ENCODE results near the gene PRRC2B.
"Not testable (repeated sequence)": the region's sequence is repeated elsewhere in the genome, so short reads cannot be mapped to it uniquely, and the experiment has no call there.

Gene PRRC2B

DNA sequence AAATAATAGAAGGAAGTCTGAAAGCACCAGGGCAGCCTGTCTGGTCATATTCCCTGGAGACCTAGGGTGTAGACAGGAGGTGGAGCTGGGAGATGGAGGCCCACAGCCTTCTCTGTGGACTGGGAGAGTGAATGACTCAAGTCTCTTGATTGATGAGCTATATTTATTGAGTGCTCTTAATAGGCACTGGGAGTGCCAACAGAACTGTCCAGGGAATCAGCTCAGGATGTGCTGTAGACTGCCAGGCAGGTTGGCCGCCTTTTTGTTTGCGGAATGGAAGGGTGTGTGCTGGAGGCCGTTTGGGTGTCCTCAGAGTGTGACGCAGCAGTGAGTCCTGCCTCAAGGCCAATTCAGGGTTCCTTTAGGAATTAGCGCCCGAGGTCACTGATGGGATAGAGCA lies 75.5 kb downstream of the PRRC2B start:
- DNase-seq = no peak

DNA sequence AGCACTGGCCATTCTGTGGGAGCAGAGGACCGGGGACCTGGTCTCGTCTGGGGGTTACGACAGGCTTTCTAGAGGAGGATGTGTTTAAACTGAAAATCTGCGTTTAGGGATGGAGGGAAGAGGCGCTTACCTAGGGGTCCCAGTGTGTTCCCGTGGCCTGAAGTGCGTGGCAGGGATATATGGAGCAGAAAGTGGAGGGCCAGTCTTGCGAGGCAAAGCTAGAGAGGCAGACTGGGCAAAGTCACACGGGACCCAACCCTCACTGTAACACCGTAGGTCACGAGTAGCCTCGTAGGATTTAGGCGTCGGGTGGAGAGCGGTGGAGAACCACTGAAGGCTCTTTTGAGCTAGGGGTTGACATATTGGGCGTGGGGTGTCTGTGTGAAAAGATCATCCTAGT lies 76.1 kb downstream of the PRRC2B start:
- no peak for DNase-seq

DNA sequence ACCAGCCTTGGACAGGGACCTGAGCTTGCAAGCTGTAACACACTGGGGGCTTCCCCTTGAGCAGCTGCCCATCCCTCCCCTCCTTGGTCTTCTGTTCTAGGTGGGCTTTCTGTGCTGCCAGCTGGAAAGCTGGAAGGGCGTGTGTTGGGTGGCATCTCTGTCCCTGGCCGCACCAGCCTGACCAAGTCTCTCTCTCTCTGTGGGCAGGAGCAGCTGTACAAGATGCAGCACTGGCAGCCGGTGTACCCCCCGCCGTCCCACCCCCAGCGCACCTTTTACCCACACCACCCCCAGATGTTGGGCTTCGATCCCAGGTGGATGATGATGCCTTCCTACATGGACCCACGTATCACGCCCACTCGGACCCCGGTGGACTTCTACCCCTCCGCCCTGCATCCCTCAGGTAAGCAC lies 76.7 kb downstream of the PRRC2B start:
- DNase-seq = no peak

DNA sequence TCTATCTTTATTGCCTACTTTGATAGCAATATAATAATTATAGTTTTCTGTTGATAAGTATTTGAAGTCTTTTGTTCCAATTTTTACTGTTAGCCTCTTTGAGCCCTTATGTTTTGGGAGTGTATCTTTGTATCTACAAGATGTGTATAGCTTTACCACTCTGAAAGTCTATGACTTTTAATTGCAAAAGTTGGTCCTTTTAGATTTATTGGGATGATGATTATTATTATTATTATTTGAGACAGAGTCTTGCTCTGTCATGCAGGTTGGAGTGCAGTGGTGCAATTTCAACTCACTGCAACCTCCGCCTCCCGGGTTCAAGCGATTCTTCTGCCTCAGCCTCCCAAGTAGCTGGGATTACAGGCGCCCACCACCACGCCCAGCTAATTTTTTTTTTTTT lies 78.2 kb downstream of the PRRC2B start:
- not testable (repeated sequence) for DNase-seq

DNA sequence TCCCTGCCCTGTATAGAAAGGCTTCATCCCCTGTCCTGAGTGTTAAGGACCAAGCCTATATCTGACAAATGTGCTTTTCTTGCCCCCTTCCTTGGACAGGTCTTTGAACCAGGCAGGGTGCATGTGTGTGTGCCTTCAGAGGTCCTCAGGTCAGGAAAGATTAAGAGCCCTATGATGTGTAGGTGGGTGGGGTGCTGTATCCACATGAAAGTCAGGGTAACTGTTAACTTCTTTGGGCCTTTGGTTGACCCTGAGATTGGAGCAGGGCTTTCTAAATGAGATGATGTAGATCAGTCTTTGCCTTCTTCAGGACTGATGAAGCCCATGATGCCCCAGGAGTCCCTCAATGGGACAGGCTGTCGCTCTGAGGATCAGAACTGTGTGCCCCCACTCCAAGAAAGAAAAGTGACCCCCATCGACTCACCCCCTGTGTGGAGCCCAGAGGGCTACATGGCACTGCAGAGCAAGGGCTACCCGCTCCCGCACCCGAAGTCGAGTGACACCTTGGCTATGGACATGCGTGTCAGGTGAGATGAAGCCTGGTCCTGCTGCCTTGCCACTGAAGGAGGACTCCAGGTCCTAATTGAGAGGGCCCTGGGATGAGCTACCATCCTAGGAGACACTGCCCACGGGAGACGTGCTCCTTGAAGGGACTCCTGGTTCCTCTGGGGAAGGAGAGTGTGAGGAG lies 79.5 kb downstream of the PRRC2B start:
- DNase-seq = no peak

DNA sequence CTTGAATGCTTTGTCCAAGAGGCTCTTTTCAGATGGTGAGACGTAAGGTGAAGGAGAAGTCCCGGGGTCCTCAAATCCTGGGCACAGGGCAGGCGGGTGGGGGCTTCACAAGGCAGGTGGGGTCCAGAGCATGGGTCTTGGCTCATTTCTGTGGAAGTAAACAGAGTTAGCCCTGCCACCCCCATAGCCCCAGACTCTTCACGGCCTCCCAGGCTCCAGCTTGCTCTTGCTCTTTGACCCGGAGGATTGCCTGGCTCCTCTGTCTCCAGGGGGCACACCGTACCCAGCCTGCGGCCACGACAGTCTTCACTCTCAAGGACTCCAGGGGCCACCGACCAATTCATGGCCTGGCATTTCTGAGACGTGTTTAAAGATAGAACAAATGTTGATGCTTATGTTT lies 80.0 kb downstream of the PRRC2B start:
- DNase-seq = no peak

DNA sequence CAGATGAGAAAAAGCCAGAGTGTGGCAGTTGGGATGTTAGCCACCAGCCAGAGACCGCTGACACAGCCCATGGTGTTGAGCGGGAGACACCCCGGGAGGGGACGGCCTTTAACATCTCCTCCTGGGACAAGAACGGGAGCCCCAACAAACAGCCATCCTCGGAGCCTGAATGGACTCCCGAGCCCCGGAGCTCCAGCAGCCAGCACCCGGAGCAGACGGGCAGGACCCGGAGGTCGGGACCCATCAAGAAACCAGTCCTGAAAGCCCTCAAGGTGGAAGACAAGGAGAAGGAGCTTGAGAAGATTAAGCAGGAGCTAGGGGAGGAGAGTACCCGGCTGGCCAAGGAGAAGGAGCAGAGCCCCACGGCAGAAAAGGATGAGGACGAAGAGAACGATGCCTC lies 80.8 kb downstream of the PRRC2B start:
- no peak for DNase-seq

DNA sequence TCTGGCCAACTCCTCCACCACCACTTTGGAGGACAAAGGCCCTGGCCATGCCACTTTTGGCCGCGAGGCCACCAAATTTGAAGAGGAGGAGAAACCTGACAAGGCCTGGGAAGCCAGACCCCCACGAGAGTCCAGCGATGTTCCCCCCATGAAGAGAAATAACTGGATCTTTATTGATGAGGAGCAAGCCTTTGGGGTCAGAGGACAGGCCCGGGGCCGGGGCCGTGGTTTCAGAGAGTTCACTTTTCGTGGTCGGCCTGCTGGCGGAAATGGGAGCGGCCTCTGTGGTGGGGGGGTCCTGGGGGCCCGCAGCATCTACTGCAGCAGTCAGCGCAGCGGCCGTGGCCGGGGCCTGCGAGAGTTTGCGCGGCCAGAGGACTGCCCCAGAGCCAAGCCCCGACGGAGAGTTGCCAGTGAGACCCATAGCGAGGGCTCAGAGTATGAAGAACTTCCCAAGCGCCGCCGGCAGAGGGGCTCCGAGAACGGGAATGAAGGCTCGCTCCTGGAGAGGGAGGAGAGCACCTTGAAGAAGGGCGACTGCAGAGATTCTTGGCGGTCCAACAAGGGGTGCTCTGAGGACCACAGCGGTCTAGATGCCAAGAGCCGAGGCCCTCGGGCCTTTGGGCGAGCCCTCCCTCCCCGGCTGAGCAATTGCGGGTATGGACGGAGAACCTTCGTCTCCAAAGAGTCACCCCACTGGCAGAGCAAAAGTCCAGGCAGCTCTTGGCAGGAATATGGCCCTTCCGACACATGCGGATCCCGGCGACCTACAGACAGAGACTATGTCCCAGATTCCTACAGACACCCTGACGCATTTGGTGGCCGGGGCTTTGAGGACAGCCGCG lies 81.4 kb downstream of the PRRC2B start:
- peak in 7 of 56 donors; percentile 10 to 55 (median 32) for DNase-seq

DNA sequence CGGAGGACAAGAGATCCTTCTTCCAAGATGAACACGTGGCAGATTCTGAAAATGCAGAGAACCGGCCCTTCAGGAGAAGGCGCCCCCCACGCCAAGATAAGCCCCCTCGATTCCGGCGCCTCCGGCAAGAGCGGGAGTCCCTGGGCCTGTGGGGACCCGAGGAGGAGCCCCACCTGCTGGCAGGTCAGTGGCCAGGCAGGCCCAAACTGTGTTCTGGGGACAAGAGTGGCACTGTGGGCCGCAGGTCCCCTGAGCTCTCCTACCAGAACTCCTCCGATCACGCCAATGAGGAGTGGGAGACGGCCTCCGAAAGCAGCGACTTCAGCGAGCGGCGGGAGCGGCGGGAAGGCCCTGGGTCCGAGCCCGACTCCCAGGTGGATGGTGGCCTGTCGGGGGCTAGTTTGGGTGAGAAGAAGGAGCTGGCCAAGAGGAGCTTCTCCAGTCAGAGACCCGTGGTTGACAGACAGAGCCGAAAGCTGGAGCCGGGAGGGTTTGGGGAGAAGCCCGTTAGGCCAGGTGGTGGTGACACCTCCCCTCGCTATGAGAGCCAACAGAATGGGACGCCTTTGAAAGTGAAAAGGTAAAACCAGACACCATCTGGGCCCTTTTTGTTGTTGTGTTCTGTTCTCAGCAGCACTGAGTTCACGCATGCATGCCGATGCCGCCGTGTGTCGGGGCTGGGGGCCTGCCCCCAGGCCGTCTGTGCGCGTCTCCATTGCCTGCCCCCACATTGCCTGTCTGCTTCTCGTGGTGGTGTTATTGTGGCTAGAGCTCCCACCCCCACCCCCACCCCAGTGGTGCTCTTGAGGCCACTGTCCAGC lies 82.3 kb downstream of the PRRC2B start:
- no peak for DNase-seq

DNA sequence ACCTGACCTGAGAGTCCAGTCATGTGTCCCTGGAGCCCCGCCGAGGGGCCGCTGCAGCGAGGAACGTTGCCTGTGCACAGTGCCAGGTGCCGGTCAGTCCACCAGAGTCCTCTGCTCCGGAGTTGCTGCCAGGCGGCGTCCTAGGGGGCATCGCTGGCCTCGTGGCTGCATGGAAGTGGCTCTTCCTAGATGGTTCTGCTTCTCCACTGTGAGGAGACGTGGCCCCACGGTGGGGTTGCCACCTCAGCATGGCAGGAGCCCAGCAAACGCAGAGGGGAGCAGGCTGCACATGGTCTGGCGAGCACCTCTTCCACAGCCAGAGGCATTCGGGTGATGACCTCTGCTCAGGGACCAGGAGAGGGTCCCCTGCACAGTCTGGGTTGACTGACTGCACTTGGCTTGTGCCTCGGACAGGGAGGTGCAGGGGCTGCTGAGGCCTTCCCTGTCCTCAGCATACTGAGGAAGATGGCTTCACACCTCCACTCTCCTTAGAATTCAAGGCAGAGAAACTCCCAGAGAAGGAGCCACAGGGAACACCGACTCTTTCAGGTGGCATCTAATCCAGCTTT lies 83.0 kb downstream of the PRRC2B start:
- DNase-seq = peak in 3 of 56 donors; percentile 22 to 26 (median 26)

DNA sequence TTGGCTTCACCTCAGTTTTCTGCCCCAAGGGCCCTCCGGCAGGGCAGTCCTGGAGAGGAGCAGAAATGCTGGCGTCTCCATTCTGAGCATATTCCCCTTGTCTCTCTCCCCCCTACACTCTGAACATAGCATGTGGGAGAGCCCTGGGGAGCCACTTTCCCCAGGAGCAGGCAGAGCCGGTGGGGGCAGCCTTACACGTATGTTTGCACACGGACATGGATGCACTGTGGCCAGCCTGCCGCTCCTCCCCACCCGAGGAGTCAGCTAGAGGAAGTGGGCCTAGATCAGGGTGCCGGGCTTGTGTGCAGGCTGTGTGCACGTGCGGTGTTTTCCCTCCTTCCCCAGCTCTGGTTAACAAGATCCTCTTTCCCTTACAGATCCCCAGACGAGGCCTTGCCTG lies 83.5 kb downstream of the PRRC2B start:
- no peak for DNase-seq

DNA sequence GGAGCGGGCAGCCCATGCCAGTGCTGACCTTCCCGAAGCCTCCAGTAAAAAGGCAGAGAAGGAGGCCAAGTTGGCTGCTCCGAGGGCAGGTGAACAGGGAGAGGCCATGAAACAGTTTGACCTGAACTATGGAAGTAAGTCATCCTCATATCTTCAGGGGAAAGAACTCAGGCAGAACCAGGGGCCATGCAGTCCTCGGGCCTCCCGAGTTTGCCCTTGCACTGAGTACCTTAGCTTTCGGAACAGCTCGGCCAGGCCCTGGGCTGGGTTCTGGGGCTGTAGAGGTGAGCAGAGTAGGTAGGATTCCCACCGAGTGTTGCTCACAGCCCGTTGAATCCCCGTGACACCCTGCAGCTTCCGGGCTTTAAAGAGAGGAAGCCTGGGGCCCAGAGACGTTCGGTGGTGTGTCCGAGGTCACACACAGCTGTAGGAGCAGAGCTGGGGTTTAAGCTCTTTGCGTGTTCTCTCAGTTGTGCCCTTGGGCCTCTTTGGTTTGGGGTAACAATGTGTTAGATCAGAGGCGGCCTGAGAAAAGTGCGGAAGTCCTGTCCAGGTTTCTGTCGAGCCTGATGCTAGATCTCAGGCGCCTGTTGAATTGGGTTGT lies 84.0 kb downstream of the PRRC2B start:
- no peak for DNase-seq

DNA sequence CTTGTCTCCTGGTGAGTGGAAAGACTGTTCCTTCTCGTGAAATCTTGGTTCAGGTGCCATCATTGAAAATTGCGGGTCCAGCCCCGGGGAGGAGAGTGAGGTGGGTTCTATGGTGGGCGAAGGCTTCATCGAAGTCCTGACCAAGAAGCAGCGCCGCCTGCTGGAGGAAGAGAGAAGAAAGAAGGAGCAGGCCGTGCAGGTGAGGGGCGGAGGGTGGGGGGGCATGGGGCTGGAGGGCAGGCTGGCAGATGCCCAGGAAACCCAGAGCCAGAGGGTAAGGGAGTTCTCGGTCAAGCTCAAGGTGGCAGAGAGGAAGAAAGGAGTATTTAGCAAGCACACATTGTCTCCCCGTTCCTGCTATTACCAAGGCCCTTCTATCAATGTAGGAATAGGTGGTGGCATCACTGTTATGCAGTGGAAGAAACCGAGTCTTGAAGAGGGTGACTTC lies 84.6 kb downstream of the PRRC2B start:
- peak in 6 of 56 donors; percentile 12 to 39 (median 17) for DNase-seq

DNA sequence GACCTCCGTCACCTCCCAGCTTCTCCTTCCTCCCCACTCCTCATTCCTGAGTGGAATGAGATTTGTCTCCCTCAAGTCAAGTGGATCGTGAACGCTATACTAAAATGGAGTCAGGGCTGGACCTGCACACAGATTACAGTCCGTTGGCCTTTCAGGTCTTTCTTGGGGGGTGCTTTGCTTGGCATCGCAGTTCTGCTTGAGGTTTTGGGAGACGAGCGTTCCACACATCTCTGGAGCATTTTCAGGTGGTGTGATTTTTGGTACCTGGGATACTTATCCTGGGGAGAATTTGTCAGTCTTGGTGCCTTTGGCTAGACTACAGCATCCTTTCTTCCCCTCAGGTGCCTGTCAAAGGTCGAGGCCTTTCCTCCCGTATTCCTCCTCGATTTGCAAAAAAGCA lies 85.0 kb downstream of the PRRC2B start:
- DNase-seq = no peak

DNA sequence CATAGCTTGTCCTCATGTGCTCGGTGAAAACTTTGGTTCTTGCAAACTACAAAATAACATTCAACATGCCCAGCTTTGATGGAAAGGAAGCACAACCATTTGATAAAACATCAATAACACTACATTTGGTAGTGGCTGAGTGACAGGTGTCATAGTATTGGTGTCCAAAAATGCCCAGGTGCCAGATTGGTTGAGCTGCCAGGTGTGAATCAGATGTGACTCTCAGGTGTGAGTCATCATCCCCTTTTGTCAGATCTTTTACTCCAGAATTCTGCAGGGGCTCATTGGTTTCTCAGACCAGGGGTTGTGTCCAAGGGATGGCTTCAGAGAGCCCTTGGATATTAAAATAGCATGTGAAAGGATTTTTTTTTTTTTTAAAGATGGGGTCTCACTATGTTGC lies 86.4 kb downstream of the PRRC2B start:
- no peak for DNase-seq

DNA sequence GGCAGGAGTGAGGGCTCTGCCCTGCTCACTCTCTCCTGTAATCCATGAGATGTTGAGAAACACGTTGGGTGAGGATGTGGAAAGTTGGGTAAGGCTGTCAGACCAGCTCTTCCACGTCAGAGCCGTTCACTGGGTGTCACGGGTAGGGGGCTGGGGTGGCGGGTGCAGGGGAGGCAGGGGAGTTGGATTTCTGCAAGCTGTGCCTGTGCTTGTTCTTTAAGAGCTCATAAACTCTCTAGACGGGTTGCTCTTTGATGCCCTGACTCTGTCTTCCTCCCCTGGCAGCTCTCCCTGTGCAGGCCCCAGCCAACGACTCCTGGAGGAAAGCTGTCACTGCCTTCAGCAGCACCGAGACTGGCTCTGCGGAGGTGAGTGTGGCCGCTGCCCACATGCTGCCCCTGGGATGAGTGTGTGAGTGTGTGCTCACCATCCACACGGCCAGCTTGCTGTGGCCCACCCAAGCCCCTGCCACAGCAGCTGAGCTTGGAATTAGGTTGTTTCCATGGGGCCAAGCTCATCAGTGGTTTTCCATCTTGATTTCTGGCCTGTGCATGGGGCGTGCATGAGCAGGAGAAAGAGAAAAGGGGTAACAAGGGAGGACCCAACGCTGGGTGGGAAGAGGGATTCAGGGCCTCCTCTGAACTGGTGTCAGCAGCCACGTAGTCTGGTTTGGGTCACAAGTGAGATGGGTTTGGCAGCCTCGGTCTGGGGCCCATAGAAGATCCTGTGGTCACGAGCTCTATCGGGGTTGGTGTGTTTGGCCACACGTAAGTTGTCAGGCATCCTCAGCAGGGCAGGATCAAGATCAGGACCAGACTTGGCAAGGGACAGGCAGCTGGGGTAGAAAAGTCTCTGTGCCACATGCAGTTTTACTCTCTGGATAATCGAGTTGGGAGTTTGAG lies 87.8 kb downstream of the PRRC2B start:
- no peak for DNase-seq

DNA sequence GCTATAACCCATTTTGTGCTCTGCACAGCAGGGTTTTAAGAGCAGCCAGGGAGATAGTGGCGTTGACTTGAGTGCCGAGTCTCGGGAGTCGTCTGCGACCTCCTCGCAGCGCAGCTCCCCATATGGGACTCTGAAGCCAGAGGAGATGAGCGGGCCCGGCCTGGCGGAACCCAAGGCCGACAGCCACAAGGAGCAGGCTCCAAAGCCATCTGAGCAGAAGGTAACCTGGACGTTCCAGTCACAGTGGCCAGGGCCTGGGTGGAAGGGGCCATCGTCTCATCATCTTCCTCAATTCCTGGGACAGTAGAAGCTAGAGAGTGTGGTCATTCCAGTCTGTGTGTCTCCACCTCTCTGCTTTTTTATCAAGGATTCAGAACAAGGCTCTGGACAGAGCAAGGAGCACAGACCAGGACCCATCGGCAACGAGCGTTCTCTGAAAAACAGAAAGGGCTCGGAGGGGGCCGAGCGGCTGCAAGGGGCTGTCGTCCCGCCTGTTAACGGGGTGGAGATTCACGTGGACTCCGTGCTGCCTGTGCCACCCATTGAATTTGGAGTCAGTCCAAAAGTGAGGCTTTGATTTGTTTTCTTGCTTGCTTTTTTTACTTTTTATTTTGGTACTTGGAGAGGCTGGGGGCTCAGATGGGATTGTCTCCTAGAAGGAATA lies 88.6 kb downstream of the PRRC2B start:
- DNase-seq = no peak

DNA sequence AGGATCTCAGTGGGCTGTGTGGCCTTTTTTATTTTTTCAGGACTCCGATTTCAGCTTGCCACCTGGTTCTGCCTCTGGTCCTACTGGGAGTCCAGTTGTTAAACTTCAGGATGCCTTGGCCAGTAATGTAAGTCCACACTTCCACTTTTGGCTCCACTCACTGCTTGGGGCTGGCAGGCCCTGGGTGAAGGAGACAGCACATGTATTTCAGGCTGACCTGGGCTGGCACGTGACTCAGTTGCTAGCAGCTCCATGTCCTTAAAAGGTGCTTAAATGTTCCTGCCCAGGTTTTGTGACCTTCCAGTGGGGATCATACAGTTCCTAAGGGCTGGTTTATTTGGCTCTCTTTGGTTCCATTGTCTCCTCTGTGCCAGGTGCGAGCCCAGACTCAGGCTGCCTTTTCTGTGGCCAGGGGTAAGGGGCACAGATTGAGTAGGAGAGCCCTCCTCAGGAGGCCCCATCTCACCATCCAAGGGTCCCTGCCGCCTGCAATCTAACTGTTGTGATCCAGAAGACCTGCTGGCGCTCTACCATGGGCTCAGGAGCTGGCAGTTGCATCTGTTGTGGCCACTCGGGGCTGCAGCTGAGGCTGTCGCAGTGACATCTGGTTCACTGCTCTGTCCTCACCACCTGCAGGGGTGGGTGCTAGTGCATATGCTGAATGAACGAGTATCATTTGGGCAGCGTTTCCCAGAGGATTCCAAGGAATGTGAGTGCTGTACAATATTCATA lies 89.6 kb downstream of the PRRC2B start:
- no peak for DNase-seq

DNA sequence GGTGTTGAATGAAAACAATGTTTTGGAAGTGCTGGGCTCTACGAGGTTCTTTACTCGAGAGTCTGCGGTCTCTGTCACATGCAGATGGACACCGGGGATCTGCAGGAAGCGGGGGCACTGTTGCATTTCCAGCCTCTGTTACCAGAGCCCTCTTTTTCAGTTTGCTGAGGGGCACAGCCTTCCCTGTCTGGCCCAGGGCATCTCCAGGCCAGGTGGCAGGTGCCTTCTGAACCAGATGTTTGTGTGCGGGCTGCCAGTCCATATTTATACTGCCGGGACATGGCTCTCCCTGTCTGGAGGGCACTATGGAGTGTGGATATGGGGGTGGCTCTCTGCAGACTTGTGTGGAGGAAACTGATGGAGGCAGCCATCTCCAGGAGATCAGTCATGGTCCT lies 90.2 kb downstream of the PRRC2B start:
- DNase-seq = no peak

Data from amygdala (tissue), 56 donors.